PFSK-1 (cell line): ENCODE data around the gene TFEB.

ENCODE experiments used
- FOXP2 ChIP-seq: optimal IDR thresholded peaks from 2 replicates; pipeline ENCODE3; 2011; ENCODE audit warnings: borderline replicate concordance, control low read depth, inconsistent platforms; ENCODE audit not compliant: insufficient read depth; ENCODE audit errors: extremely low read length, extremely low read depth
- POLR2AphosphoS5 ChIP-seq: IDR thresholded peaks from 2 replicates; pipeline ENCODE4 v1.6.1; 2012; ENCODE audit warnings: low read depth, mild to moderate bottlenecking, control low read depth, low read length, moderate library complexity
- REST ChIP-seq, 2 experiments: IDR thresholded peaks; 2 replicates each; pipeline versions ENCODE4 v1.6.1 to v1.8.0; 2011 to 2012; ENCODE audit warnings: low read depth in 2 of 2, low read length in 2 of 2, control low read depth in 1 of 2, inconsistent platforms in 1 of 2, mild to moderate bottlenecking in 1 of 2, moderate library complexity in 1 of 2; ENCODE audit not compliant: insufficient read depth in 1 of 2
- SIN3A ChIP-seq: IDR thresholded peaks from 2 replicates; pipeline ENCODE4 v1.6.1; 2012; ENCODE audit warnings: mild to moderate bottlenecking, low read length, moderate library complexity, borderline replicate concordance; ENCODE audit not compliant: insufficient read depth
- TAF1 ChIP-seq: IDR thresholded peaks from 2 replicates; pipeline ENCODE4 v1.6.1; 2012; ENCODE audit warnings: low read length, control low read depth, borderline replicate concordance; ENCODE audit not compliant: insufficient read depth

The TFEB gene

DNA sequence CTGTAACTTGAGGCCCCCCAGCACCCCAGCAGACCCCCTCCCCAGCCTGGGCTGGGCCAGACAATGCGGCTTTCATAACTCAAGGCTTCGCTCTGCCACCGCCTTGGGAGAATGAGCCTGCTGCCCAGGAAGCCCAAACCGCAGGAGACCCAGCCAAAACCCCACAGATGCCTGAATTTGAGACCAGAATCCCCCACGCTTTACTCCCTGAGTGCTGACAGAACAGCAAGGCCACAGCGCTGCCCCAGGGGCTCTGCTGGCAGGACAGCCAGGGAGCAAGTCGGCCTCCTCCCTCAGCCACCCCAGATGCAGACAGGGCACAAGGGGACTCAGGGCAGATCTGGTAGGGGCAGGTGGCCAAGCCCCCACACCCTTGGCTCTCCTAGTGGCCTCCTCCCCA is 95.0 kb downstream of the TFEB start:
- TF ChIP-seq FOXP2 = no peak

GRCh38 chr6:41639809-41640371 is 95.5 kb downstream of the TFEB start:
- TF ChIP-seq REST (IDR thresholded peaks at IDR 0.05; ENCODE audit: insufficient read depth in 1 of 2, low read depth in 2 of 2, low read length in 2 of 2) (no peak), SIN3A (no peak), TAF1 (no peak), FOXP2 (no peak), POLR2AphosphoS5 (no peak)

DNA sequence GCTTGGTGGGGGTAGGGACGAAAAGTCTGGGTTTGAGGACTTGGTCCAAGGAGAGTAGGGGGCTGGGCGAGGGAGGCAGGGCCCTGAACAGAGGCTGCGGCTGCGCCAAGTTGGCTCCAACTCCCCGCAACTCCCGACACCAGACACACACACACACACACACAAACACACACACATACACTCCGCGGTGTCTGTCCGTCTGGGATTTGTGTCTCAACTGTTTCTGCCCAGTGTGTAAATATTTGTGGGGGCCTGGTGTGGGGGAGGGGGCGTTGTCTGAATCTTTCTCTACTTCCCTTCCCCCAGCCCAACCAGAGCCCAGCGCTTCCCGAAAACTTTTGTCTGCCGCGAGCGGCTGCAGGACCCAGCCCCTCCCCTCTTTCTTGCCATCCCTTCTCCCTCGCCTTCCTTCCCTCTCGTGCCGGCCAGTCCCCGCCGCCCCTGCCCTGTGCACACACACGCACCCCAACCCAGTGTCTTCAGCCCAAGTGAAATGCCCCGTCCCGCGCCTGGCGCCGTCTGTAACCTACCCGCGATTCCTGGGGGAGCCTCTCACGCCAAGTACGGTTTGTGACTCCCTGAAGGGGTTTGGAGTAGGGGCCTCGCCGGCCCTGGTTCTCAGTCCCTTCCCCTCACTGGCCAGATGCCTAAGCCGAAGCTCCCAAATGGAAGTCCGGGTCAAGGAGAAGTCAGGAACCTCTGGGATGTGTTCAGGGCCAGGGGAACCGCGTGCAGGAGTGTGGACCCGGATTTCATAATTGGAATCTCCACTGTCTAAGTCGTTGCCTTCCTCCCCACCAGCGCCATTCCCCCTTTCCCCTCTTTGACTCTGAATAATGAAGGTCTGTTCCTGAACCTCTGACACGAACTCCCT is 96.2 kb downstream of the TFEB start:
- TF ChIP-seq REST (IDR thresholded peaks at IDR 0.05; ENCODE audit: insufficient read depth in 1 of 2, low read depth in 2 of 2, low read length in 2 of 2) (no peak), TAF1 (no peak), SIN3A (no peak), POLR2AphosphoS5 (no peak; the same call in none of the 2 replicates), FOXP2 (no peak)

DNA sequence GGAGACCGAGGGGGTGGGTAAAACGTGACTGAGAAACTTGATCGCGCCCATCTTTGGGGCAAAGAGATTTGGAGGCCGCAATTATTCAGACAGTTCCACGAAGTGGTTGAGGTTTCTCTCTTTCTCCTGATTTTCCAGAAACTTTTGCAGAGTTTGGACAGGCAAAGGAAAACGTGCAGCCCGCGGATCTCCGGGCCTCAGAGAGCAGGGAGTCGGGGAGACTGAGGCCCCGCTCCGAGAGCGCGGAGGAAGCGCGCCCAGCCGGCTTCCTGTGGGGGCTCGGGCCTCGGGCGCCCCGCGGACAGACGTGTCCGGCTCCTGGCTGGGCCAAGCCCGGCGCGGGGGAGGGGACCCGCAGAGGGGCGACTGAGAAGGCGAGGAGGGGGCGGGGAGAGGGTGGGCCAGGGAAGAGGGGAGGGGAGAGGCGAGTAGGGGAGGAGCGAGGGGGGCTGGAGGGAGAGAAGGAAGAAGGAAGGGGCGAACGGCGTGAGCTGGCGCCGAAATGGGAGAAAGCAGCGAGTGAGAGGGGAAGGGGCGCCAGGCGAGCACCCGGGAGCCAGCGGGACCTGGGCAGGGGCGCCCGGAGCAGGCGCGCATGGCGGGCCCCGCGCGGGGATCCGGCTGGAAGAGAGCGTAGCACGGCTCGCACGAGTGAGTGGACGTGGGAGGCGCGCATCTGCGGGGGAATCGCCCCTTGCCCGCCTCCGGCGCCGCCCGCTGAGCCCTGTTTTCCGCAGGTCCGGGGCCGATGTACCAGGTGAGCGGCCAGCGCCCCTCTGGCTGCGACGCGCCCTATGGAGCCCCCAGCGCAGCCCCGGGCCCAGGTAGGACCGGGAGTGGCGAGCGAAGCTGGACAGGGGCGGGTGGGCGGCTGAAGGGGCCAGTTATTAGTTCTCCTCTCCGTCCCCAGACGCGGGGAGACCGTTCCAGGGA is 97.1 kb downstream of the TFEB start, which contains the start of gene MDFI:
TSS of gene MDFI (plus strand) at position 467 of the 933 bp plus-strand sequence. CDS start at position 749, 282 bp downstream.
- TF ChIP-seq FOXP2 = peak; percentile 24
- no peak for TF ChIP-seq REST (IDR thresholded peaks at IDR 0.05; ENCODE audit: insufficient read depth in 1 of 2, low read depth in 2 of 2, low read length in 2 of 2)
- no peak; the same call in 1 of the 2 replicates for TF ChIP-seq SIN3A
- peak; percentile 54; the same call in 1 of the 2 replicates for TF ChIP-seq POLR2AphosphoS5
- TF ChIP-seq TAF1 = peak; percentile 20; the same call in 1 of the 2 replicates
